ENCODE data around the gene DSCAM. TPM values are rescaled to one million over a fixed set of nuclear protein-coding genes. Genes with fewer than 3 reads are reported as not detected.

Gene DSCAM
- total RNA-seq, 1 experiment from 2014 or later: 0.33 TPM

DNA sequence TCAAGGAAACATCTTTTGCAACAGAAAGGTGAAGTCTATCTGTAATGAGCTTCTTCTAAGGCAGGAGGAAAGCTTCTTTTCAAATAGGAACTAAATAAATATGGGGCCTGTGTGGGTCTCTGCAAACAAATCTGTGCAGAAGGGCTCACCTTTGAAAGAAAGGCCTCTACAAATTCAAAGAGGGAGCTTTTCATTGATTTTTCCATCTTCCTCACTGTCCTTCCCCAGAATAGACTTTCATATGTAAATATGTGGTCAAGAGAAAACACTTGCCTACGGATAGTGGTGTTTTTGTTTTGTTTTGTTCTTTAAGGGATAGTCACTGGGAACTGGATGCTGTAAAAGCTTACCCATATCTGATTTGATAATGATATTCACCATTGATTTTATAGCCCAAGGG, 223.4 kb downstream of the DSCAM start:
- Mint-ChIP-seq H3K4me1 (ENCODE audit: insufficient read depth, unreplicated experiment) (peaks cover 5% of the 10 kb centered on the region), H3K9me3 (ENCODE audit: unreplicated experiment) (peaks cover 30% of the 10 kb centered on the region), H3K4me3 (ENCODE audit: unreplicated experiment) (no peak overlapping the region), H3K27ac (ENCODE audit: low read depth, unreplicated experiment) (no peak overlapping the region), H3K27me3 (ENCODE audit: insufficient read depth, unreplicated experiment) (no peaks in the 10 kb centered on the region), H3K36me3 (ENCODE audit: insufficient read depth, unreplicated experiment) (no peaks in the 10 kb centered on the region)
- no TSS peak for BruUV-seq (replicated peaks)
- TF ChIP-seq, protein P1, sequence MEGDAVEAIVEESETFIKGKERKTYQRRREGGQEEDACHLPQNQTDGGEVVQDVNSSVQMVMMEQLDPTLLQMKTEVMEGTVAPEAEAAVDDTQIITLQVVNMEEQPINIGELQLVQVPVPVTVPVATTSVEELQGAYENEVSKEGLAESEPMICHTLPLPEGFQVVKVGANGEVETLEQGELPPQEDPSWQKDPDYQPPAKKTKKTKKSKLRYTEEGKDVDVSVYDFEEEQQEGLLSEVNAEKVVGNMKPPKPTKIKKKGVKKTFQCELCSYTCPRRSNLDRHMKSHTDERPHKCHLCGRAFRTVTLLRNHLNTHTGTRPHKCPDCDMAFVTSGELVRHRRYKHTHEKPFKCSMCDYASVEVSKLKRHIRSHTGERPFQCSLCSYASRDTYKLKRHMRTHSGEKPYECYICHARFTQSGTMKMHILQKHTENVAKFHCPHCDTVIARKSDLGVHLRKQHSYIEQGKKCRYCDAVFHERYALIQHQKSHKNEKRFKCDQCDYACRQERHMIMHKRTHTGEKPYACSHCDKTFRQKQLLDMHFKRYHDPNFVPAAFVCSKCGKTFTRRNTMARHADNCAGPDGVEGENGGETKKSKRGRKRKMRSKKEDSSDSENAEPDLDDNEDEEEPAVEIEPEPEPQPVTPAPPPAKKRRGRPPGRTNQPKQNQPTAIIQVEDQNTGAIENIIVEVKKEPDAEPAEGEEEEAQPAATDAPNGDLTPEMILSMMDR (IDR thresholded peaks at IDR 0.05; ENCODE audit: unreplicated experiment): no peak
- intact Hi-C loops (cut with micrococcal nuclease): no loop called here
- CTCF ChIA-PET: no interaction called here
- POLR2A ChIA-PET: no interaction called here
- no peak for DNase-seq (ENCODE audit: unreplicated experiment)

DNA sequence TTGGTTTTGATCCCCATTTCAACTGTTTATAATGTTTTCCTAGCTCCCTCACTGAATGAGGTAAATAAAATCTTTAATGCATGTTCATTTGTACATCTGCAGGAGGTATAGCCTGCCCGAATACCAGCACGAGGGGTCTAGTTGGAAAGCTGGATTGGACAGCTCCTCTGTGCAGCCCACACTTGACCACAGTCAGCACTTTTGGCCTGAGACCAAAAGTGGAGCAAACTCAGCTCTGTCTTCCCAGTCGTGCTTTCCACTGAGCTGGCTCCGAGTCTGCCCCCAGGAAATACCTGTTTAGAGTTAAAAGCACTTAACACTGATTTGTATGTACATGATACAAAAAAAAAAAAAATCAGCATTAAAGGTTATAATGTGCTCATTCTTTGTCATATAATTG, 224.4 kb downstream of the DSCAM start:
- no peak for DNase-seq (ENCODE audit: unreplicated experiment)
- peaks cover 30% of the 10 kb centered on the region for H3K9me3 Mint-ChIP-seq (ENCODE audit: unreplicated experiment)
- peaks cover 5% of the 10 kb centered on the region for H3K4me1 Mint-ChIP-seq (ENCODE audit: insufficient read depth, unreplicated experiment)
- POLR2A ChIA-PET: no interaction called here
- no TSS peak for BruUV-seq (replicated peaks)
- no peaks in the 10 kb centered on the region for H3K36me3 Mint-ChIP-seq (ENCODE audit: insufficient read depth, unreplicated experiment)
- H3K27me3 Mint-ChIP-seq (ENCODE audit: insufficient read depth, unreplicated experiment): no peaks in the 10 kb centered on the region
- CTCF ChIA-PET: interaction anchor here (0.6 kb wide), 2 partner anchors 94 to 512 kb away, joined by 3 read pairs; no protein-coding TSS in a partner anchor
- TF ChIP-seq, protein P1 (IDR thresholded peaks at IDR 0.05; ENCODE audit: unreplicated experiment): no peak
- intact Hi-C loops (cut with micrococcal nuclease): no loop called here
- H3K4me3 Mint-ChIP-seq (ENCODE audit: unreplicated experiment): no peak overlapping the region
- H3K27ac Mint-ChIP-seq (ENCODE audit: low read depth, unreplicated experiment): no peak overlapping the region

DNA sequence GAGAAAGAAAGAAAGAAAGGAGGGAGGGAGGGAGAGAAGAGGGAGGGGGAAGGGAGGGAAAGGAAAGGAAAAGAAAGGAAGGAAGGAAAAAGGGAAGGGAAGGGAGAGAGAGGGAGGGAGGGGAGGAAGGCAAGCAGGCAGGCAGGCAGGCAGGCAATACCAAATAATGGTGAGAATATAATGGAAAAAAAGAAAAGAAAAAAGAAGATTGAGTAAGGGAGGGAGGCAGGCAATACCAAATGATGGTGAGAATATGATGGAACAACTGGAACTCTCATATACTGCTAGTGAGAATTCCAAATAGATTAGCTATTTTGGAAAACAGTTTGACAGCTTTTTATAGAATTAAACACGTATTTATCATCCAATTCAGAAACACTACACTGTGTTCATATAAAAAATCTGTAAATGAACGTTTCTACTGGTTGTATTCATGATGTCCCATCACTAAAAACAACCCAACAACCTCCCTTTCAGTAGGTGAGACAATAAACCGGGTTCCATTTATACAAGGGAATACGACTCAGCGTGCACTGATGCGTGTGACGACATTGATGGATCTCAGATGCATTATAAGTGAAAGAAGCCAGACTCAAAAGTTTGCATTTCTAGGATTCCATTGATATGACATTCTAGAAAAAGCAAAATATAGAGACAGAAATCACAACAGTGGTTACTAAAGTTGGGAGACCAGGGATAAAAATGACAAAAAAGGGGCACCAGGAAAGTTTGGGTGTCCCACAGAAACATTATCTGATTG, 226.4 kb downstream of the DSCAM start:
- no TSS peak for BruUV-seq (replicated peaks)
- no peaks in the 10 kb centered on the region for H3K27me3 Mint-ChIP-seq (ENCODE audit: insufficient read depth, unreplicated experiment)
- no peak overlapping the region for H3K4me3 Mint-ChIP-seq (ENCODE audit: unreplicated experiment)
- TF ChIP-seq, protein P1 (IDR thresholded peaks at IDR 0.05; ENCODE audit: unreplicated experiment): no peak
- no peak overlapping the region for H3K27ac Mint-ChIP-seq (ENCODE audit: low read depth, unreplicated experiment)
- no peak for DNase-seq (ENCODE audit: unreplicated experiment)
- ChIA-PET CTCF (no interaction called here), POLR2A (no interaction called here)
- no peaks in the 10 kb centered on the region for H3K36me3 Mint-ChIP-seq (ENCODE audit: insufficient read depth, unreplicated experiment)
- H3K9me3 Mint-ChIP-seq (ENCODE audit: unreplicated experiment): peaks cover 21% of the 10 kb centered on the region
- intact Hi-C loops (cut with micrococcal nuclease): no loop called here
- H3K4me1 Mint-ChIP-seq (ENCODE audit: insufficient read depth, unreplicated experiment): no peaks in the 10 kb centered on the region

DNA sequence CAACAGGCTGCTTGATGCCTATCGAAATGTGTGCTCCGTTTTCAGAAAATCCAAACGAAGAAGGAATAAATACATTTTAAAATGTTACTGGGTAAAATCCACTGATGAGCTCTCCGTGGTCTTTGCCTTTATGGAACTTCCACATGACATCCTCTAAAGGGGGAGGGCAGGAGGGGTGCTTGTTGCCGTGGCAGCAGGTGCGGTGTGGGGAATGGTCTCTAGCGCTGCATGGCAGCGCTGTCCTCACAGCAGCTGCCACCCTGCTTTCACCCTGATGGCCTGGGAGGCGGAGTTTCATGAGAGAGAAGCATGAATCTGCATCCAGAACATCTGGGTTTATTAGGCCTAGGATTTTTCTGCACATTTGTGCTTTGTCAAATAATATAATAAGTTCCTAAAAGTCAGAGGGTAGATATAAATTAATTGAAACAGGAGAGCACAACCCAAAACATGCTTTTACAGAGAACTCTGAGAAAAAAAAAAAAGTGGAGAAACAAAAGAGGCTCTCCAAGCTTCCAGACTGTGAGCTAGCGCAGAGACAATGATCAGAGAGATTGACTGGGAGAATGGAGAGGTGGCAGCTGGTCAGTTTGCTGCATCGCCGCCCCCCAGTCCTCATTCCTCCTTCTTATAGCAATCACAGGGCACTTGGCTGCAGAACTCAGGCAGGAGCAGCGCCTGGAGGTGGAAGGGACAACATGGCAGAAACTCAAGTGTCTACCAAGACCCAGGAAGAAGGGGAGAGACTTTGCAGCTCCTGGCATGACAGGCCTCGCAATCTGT, 228.6 kb downstream of the DSCAM start:
- no TSS peak for BruUV-seq (replicated peaks)
- H3K4me3 Mint-ChIP-seq (ENCODE audit: unreplicated experiment): no peak overlapping the region
- DNase-seq (ENCODE audit: unreplicated experiment): no peak
- H3K9me3 Mint-ChIP-seq (ENCODE audit: unreplicated experiment): peaks cover 21% of the 10 kb centered on the region
- H3K27me3 Mint-ChIP-seq (ENCODE audit: insufficient read depth, unreplicated experiment): no peaks in the 10 kb centered on the region
- intact Hi-C loops (cut with micrococcal nuclease): no loop called here
- H3K27ac Mint-ChIP-seq (ENCODE audit: low read depth, unreplicated experiment): no peak overlapping the region
- TF ChIP-seq, protein P1 (IDR thresholded peaks at IDR 0.05; ENCODE audit: unreplicated experiment): no peak
- ChIA-PET CTCF (interaction anchor here (0.6 kb wide), 1 partner anchor 224 kb away, joined by 3 read pairs; no protein-coding TSS in a partner anchor), POLR2A (no interaction called here)
- H3K4me1 Mint-ChIP-seq (ENCODE audit: insufficient read depth, unreplicated experiment): no peaks in the 10 kb centered on the region
- H3K36me3 Mint-ChIP-seq (ENCODE audit: insufficient read depth, unreplicated experiment): no peaks in the 10 kb centered on the region

All from MCF 10A (cell line).